KBM-7 (cell line): ENCODE results near the gene GABRB3.

Experiments used
- DNase-seq: peaks from one replicate; pipeline ENCODE4 v3.0.0-alpha.2; 2015
- in situ Hi-C: fragments of 300-500 bp; cut with MboI; formaldehyde crosslinking; loops from 2 replicates; pipeline ENCODE4 v1.14.3; 2020; ENCODE audit warnings: low sequenced_read_pairs, low pct_unique_long_range_greater_than_20kb, mixed read lengths

Gene GABRB3

DNA sequence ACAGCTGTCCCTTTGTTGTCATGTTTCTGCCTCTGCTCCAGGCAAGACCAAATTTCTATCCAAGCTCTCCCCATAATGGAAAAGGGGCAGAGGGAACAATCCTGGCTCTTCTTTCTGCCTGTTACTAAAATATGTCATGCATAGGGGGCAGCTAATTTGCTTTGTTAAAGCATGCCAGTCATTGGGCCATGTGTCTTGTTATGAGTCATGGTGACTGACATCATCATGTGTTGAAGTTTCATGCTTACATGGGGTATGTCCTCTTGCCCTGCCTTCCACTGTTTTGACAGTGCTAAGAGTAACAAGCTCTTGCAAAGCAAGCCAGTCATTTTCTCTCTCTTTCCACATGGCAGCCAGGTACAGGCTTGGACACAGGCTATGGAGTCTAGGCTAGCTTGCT, 268.9 kb downstream of the GABRB3 start:
- in situ Hi-C loops: no loop called here
- no peak for DNase-seq
